ENCODE data around the gene PAFAH1B2. TPM values are rescaled to one million over a fixed set of nuclear protein-coding genes. Genes with fewer than 3 reads are reported as not detected.

PAFAH1B2 gene
- total and polyA plus RNA-seq, 2 of the 8 experiments (the other 6 are each of a cell fraction or from before 2014, with no cell fraction given): 38.2 to 161 TPM

DNA sequence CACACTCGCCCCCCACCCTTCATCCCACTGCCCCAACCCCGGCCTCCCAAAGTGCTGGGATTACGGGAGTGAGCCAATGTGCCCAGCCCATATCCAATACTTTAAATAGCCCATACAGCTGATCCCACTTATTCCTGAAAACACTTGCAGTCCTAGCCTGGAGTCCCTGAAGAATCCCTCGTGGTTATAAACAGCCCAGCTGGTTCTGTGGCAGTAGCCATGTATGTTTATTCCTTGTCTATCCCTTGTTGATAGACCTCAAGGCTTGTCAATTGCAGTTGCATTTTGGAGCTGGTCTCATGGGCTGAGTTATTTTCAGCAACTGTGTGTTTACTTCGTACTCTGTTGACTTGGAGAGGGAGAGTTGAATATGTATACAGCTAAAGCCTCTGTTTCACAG lies 21.5 kb upstream of the PAFAH1B2 start (continued):
- no peak for TF ChIP-seq HDAC6 (IDR thresholded peaks at IDR 0.05; ENCODE audit: low read depth, low read length)

Data from H1 (cell line).